Measurements from ENCODE around the gene RLBP1.

DNA sequence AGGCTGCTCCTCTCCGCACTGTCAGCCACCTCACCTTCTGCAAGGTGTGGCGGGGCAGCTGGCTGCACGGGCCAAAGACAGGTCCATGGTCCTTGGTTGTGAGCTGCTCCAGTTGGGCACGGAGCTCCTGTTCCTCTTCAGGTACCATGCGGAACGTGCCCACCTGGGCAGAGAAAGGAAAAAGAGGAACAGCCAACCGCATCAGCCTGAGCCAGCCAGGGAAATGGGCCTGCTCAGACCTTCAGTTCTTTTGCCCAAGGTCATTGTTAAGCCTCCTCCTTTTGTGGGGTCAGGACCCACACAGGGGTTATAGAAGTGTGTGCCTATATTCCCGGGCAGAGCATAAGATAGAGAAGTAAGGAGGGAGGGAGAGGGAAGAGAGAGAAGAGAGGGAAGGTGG, 2.8 kb downstream of the RLBP1 start:
- TF ChIP-seq POLR2A (IDR thresholded peaks at IDR 0.05; ENCODE audit: extremely low read depth, insufficient read length) (no peak), CTCF (IDR thresholded peaks at IDR 0.05; ENCODE audit: low read depth, low read length) (no peak), MYC (IDR thresholded peaks at IDR 0.05; ENCODE audit: low read depth, low read length) (no peak), MAX (IDR thresholded peaks at IDR 0.05; ENCODE audit: low read depth, low read length) (no peak)
